Fibroblast of skin of abdomen (primary cell): ENCODE measurements around the gene SH3RF3.

Experiments used
- DNase-seq: peaks from one replicate; pipeline ENCODE4 v3.0.0-alpha.2; 2013

Gene SH3RF3

DNA sequence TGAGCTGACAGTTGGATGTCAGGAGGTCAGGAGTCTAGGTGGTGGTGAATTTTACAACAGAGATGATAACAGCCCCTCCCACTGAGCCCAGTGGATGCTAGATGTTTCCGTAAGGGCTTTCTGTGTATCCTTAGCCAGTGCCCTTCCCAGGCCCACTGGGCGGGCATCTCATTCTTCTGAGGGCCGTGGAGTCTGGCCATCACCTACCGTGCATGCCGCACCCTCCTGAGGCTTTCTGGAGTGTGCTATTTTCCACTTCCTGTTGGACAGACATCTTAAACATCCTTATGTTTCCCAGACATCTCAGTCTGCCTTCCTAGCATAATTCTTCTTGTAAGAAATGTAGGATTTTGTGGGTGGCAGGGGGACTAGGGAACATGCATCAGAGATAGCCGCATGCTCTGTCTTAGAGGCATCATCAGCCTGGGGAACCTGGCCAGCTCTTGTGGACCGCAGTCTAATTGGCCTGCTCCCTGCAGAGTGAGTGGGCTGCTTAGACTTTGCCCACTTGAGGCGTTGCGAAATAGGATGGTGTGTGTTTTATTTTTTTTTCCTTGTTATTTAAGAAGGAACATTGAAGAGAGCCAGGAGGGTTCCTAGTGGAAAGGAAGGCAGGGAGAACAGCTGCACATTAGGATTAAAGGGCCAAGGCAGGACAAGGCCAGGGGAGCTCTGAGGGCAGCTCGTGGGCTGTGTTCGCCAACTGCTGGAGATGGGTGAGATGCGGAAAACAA, 135.8 kb downstream of the SH3RF3 start:
- DNase-seq: peak; percentile 60

DNA sequence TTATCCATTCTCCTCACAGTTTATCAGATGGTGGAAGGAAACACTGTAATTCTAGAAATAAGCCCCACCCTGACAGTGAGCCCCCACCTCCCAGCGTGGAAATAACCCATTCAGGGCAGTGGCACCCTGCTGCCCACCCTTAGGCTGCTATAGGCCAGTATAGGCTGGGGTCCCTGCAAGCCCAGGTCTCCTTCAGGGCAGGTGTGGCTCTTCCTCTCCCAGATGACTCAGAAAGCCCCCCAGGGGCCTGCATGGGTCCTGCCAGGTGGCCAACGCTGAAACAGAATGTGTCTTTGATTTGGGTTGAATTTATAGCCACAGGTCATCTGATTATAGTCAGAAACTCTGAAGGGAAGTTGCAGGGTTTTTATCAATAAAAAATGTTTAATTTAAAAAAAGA, 136.4 kb downstream of the SH3RF3 start:
- no peak for DNase-seq

DNA sequence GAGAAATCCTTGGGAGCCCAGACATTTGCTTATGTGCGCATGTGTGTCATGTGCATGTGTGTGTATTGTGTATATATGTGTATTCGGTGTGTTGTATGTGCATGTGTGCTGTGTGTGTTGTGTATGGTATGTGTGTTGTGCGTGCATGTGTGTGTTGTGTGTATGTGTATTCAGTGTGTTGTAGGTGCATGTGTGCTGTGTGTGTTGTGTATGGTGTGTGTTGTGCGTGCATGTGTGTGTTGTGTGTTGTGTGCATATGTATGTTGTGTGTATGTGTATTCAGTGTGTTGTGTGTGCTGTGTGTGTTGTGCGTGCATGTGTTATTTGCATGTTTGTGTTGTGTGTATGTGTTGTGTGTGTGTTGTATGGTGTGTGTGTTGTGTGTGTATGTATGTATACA, 136.9 kb downstream of the SH3RF3 start:
- no peak for DNase-seq

DNA sequence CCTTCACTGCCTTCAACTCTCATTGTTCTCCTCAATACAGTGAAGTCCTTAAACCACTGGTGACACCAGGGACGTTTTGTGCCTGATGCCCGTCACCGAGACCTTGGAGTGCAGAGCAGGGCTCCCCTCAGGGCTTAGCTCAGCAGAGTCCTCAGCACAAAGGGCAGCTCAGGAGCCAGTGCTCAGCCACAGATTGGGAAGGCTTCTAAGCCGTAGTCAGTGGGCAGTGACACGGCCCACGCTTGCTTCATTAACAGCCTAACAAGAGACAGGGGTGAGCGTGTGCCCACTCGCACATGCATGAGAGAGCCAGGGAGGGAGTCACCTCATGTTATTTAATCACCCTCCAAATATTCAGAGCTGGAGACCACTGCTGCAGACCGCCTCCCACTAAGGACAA, 137.5 kb downstream of the SH3RF3 start:
- no peak for DNase-seq

DNA sequence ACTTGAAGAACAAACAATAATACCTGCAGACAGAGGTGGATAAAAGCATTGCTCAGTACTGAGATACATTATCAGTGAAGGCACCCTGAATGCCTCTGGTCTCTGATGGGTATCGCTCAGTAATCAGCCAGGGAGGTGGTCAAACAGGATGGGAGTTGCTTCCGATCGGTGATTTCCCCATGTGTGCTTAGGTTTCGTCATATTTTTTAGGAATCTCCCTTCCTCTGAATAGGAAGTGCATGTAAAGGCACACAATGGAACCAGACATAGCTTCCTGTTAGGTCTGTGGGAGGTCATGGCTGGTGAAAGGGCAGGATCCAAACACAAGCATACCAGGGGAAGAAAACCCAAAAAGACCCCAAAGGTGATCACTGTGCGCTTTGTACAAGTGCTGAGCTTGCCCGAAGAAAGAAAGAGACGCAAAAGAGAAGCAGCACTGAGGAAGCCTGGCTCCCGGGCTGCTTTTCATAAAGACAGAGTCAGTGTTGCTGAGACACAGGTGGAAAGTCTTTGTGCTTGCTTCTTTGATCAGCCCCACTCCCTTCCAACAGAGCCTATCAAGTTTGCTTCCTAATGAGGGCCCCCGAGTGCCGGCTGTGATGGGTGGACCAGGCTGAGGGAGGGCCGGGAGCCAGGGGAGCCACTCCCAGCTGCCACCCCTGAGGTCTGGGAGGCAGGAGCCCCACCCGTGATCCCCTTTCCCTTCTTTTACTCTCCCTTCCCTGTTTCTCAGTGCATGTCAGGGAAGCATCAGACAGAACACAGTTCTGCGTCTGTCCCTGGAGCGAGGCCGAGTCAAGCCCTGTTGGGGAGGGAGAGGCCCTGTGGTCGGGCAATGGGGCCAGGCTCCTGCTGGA, 138.2 kb downstream of the SH3RF3 start:
- DNase-seq: no peak

DNA sequence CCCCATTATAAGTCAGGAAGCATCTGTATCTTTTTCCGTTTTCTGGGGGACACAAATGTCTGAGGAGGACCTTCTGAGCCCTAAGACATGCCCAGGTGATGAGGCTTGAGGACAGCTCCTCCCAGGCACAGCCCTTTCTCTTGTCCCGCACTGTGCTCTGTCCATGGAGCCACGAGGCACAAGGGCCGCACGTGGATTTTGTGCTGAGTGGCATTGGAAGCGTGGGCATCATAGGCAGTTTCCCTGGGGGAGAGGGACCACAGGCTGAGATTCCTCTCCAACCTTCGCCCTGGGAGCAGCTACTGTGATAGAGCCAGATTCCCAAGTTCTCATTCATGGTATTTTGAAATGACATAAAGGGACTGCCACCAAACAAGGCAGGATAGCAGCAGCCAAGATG, 139.9 kb downstream of the SH3RF3 start:
- DNase-seq: no peak

DNA sequence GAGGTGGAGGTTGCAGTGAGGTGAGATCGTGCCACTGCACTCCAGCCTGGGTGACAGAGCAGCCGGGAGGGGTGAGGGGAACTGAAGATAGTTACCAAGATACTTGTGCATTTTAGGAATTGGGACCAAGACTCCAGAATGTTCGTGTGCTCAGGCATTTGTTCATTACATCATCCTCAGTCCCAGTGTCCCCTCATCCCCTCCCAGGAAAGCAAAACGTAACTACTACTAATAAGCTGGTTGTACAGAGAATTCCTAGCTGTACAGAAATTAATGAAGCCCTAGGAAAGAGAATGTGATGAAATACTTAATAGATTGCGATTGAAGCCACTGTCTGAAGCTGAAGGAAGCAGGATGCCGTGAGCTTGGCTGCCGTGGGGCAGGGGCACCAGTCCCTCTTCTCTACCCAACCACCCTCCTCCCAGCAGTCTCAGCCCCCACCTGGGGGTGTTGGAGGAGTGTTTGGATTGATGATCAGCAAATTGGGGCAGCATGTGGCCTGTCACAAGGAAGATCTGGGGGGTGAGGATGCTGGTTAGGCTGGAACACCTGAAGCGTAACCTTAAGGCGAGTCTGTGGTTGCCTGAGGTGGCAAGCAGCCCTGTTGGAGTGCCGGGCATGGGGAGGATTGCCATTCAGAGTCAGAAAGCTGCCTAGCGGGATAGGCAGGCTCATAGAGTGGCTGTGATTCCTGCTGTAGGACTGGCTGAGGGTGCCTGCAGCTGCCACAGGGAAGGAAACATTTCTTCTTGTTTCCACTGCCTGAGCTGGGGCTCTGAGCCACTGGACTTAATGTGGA, 140.9 kb downstream of the SH3RF3 start:
- DNase-seq: no peak

DNA sequence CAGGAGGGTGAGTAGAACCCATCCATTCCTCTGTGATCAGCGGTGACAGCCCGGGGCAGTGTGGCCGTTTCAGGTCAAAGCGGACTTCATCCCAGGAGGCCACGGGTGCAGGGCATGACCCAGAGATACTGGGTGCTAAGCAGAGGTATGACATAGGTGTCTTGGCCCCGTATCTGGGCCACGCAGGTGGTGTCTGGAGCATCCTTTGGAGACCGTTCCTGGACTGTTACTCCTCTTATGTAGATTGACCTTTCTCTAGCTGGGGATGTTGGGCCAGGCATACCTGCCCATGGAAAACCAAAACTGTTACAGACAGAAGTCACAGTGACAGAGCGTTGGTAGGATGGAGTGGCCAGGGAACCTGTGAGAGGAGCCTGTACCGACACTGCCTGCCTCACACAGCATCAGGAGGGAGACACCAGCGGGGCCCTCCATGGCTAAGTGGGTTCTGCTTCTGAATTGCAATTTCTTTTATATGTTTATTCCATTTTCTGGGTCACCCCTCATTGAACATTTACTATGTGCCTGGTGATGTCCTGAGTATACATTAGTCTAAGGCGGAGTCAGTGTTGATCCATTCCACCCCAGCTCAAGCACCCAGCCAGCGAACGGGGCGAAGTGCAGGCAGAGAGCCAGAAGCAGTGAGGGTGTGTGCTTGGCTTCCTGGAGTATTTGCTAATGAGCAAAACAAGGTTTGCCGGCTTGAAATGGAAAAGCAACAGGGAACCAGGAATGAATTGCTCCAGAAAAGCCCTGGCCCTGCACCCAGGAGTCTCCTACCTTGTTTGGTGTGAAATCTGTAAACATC, 141.7 kb downstream of the SH3RF3 start:
- DNase-seq: no peak

DNA sequence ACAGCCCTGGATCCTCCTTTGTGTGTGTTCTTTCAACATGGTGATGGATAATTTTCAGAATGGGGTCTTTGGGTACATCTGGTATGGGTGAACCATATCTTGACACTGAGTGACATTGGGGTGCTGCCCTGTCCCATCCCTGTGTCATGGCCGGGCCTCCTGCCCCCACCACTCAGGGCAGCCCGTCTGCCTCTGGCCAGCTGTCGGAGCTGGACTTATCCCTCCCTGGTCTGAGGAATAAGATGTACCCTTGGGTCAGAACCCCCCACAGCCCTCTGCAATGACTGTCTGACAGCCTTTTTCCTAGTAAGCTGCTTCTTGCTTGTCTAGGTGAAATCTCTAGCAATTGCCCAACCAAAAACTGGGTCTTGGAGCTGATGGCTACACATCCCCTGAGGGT, 142.9 kb downstream of the SH3RF3 start:
- DNase-seq: no peak

DNA sequence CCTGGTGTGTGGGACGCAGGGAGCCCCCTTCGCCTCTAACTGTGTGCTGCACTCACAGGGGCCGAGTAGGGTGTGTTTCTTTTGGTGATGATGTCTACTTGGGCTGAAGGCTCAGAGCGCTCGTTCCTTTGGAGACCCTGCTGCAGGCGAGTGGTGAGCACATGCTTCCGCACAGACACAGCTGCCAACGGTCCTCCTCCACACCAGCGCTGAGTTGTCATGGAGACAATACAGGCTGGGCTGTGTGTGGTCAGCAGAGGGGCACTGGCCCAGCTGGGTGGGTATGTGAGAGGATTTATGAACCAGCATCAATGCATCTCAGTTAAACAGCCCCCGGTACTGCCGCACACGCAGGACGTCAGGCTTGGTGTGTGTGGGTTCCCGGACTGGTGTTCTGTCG, 143.5 kb downstream of the SH3RF3 start:
- DNase-seq: no peak

DNA sequence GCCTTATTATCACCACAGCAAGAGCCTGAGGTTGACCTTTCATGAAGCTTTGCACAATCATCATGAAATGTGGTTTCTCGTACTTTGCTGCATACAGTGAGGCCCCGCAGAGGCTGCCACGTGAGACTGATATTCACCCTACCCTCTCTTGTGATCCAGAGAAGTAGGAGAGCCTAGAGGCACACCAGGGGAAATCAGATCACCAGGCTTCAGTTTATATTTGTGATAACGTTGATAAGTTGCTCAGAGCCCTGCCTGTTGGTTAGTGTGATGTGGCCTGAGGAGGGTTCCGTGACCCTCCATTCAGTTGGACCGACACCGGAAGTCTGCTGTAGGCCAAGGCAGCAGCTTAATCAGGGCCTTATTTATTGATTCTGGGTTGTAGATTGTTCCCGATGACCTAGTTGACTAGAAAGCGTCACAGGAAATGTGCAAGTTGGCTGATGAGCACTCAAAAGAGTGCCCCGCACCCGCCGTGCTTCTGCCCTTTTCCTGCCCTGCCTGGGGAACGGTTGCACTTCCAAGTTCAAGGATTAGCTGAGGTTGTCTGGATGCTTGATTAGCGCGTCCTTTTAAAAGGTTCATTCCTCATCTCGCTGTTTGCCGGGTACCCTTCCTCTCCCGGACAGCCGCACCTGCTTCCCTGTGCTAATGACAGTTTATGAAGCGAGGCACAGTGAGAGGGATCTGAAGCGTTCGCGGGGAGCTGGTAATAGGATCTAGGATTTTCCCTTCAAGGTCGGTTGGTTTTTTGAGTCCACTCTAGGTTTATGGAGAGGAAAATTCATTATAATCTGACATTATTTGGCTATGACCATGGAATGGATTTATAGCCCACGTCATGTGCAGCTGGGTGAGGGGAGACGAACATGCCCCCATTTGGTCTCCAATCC, 146.4 kb downstream of the SH3RF3 start:
- no peak for DNase-seq

DNA sequence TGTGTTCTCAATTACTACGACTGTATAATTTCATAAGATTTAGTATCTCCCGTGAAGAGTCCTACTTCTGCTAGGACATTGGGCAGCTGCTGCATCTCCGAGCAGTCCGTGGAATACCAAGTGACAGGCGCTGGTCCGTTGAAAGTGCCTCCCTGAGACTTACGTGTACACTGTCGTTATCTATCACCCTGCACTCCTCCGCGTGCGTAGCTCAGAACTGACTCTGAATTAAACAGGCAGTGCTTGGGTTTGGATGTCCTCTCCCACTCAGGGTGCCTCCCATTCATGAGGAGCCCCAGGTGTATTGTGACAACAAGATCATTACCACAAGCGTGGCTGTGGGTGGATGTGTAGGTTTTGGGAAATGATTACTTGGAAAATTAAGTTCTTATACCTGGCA, 148.4 kb downstream of the SH3RF3 start:
- no peak for DNase-seq

DNA sequence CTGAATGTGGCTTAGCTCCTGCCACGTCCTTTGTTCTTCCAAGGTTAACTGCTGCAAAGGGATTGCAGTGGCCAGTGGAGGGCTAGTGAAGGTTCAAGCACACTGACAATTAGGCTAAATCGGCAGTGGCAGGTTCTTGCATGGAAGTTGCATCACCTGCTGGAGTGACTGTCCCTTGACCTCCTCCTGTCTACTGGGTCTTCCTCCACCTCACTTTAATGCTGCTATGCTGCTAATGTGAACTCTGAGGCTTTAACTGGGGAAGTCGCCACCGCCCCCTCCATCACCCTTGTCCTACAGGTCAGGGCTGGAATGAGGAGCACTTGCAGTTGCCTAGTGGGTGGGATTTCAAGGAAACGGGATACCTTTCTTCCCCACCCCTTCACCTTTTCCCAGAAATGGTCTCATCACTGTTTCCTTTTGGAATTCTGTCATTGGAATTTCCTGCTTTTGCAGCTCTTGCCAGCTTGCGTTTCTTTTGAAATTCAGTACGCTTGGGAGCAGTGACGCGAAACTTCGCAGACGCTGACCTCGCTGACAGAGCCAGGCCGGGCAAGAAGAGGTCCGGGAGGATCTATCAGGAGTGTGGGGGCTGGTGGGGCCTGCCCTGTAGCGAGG, 150.3 kb downstream of the SH3RF3 start:
- peak; percentile 31 for DNase-seq

DNA sequence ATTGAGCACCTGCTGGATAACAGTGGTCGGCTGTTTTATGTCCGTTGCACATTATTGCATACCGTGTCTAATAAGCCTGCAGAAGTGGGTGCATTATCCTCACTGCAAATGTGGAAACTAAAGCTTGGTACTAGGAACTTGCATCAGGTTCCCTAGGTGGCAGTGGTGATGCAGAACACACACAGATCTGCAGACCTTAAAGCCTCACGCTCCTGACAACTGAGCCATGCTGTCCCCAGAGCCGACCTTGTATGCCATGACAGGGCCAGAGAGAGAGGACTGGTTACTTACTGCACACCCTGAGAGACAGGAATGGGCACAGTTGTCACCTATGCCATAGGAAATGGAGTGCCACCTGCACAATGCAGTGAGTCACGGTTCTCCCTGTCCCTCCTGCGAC, 151.8 kb downstream of the SH3RF3 start:
- DNase-seq: no peak

DNA sequence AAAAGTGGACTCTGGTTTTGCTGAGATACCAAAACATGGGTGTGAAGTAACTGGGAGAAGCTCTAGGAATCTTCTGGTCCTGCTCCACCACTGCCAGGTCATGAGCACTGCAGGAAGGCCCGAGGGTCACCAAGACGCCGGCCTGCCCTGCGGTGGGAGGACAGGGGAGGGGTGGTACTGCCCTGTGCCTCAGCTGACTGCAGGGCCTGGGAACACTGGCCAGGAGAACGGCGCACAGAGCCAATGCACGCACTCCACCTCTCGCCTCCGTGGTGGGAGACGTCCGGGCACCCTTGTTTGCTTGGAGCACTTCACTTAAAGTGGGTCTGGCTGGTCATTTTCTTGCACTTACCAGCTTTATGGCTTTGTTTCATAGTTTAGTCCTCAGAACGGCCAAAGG, 153.4 kb downstream of the SH3RF3 start:
- no peak for DNase-seq

DNA sequence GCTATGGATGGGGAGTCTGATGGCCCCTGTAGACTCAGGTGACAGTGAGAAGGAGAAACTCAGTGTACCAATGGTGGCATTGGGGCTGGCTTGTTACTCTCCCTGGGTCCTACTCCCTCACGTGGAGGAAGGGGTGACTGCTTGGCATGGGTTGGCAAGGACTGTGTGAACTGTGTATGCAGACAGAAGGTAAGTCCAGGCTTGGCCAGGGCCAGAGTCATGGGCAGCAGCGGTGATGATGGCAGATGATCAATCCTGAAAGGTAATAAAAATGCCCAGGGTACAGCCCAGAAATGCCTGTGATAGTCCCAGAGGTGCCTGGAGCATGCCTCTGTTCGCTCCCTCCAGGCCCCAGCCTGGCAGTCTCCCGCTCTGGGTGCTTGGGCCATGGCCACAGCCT, 153.9 kb downstream of the SH3RF3 start:
- no peak for DNase-seq

DNA sequence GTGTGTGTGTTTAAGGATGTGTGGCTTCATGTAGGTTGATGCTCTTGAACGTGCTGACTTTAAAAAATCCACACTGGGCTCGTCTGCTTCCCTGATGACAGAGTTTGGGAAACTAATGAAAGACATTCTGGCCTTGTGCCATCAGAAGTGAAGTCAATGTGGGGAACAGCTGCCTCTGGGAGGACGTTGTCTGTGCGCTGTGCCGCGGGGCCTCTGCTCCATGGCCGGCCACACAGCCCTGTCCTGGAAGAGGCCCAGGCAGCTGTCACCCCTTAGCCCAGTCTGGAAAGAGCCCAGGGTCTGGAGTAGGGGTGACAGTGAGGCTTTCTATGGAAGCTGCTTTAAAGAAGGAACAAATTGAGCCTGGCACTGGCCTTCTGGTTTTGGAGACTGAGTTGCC, 155.8 kb downstream of the SH3RF3 start:
- DNase-seq: peak; percentile 77

DNA sequence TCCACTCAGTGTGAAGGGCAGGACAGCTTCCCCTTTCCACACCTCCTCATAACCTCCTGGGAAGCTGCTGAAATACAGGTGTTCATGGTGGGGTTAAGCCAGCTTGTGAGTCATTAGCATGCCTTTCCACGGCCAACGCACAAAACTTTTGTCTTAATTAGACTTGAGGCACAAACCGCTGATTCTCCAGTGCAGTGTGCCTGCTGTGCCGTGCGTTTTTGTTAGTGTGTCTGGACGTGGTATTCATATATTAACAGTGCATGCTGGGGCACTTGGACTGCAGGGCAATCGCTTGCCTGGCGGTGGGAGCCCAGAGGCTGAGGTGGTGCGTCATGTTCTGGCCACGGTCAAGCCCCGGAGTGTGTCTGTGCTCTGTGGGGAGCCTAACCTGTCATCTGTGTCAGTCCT, 156.2 kb downstream of the SH3RF3 start:
- peak; percentile 30 for DNase-seq

DNA sequence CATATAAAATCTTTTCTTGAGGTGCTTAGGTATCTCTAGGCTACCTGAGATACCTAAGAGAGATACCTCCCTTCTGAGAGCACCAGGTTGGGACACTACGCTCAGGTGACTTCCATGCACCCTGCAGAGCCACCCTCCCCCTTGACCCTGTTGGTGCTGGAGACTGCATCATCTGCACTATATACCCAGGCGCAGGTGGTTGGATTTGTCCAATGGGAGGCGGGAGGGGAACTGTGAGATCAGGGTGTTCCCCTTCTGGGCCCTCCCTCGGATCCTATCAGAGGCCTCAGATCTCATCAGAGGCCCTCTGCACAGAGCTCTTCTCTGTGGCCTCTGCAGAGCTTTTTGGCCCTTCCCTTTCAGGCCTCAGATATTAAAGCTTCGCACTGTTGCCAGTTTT, 158.4 kb downstream of the SH3RF3 start:
- no peak for DNase-seq

DNA sequence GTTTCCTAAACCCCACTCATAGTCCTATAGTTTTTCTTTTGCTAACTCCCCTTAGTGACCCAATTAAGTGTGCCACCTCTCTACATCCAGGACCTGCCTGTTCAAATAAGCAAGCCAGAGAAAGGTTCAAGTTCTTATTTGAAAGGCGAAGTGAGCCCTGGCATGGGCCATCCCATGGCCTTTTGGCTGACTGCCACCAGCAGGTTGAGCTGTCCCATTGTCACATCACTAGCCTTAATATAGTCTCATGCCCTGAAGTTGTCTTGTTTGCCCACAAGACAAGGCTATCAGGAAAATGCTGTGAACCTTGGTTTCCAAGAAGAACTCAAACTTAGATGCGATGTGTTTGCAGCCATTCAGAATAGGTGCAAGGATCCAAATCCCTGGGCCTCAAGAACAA, 158.8 kb downstream of the SH3RF3 start:
- DNase-seq: no peak
